ENCODE data around the gene ESF1. TPM values are rescaled to one million over a fixed set of nuclear protein-coding genes. Genes with fewer than 3 reads are reported as not detected.

ESF1 gene
- total and polyA plus RNA-seq, 10 of the 15 experiments (the other 5 are each of a cell fraction or from before 2014, with no cell fraction given): 9.2 to 36.2 (median 18.4) TPM

DNA sequence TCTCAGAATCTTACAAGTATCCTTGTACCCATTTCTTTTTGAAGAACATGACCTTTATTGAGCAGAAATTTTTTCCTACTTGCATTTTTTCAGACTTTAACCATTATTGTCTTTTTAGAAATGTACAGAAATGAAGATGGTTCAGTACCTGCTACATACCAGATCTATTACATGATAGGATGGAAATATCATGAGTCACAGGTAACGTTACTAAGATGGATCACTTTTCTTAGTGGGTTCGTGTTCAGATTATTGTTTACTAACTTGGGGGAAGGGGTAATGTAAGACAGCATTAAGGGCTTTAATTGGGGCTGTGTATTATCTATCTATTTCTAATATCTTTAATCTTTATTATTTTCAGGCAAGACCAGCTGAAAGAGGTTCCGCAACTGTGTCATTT is 32.0 kb upstream of the ESF1 start:
- no peak overlapping the region for H3K4me2 ChIP-seq (ENCODE audit: control insufficient read depth, insufficient read depth)
- H3K4me1 ChIP-seq (ENCODE audit: control insufficient read depth, insufficient read depth, low read length): no peaks in the 10 kb centered on the region; the same call in 1 of the 2 replicates
- TF ChIP-seq SMARCA5 (IDR thresholded peaks at IDR 0.05) (no peak), EZH2 (IDR thresholded peaks at IDR 0.05; ENCODE audit: borderline replicate concordance, control insufficient read depth, low read depth, low read length) (no peak), ZBED1 (IDR thresholded peaks at IDR 0.05; ENCODE audit: borderline replicate concordance) (no peak), ZNF274 (IDR thresholded peaks at IDR 0.05; ENCODE audit: insufficient read depth, insufficient read length) (no peak), NR2C2 (IDR thresholded peaks at IDR 0.05; ENCODE audit: borderline replicate concordance, control insufficient read depth, insufficient read length, low read depth) (no peak), EED (IDR thresholded peaks at IDR 0.05; ENCODE audit: low read depth) (no peak), NR2C1 (IDR thresholded peaks at IDR 0.05) (no peak), SREBF2 (IDR thresholded peaks at IDR 0.05; ENCODE audit: low read length) (no peak)
- ATAC-seq (no peak), DNase-seq (ENCODE audit: low read depth, low spot score) (no peak), FAIRE-seq (no peak)
- ChIA-PET CTCF (interaction anchor here (0.5 to 1.5 kb wide), 3 partner anchors 9 to 33 kb away, joined by 3 to 7 read pairs (median 3); no protein-coding TSS in a partner anchor), RAD21 (ENCODE audit: unreplicated experiment) (no interaction called here), POLR2A (no interaction called here), SMC1A (ENCODE audit: uncharacterized antibody, unreplicated experiment) (no interaction called here)
- H3K9me3 ChIP-seq (replicated peaks; ENCODE audit: control insufficient read depth, insufficient read depth, low read length): no peaks in the 10 kb centered on the region
- WGBS (ENCODE audit: insufficient coverage, insufficient replicate concordance, low lambda C conversion rate, missing lambda C conversion rate): 97% methylated on average over 3 of the region's 3 CpGs
- peaks cover 4 to 20% of the 10 kb centered on the region in 2 experiments for H3K36me3 ChIP-seq (ENCODE audit: control insufficient read depth in 2 of 2, insufficient read depth in 2 of 2, low read length in 1 of 2)
- in situ Hi-C loops (cut with MboI) (no loop called here), intact Hi-C loops (cut with micrococcal nuclease; ENCODE audit: unreplicated experiment) (no loop called here)
- H3K79me2 ChIP-seq (ENCODE audit: control insufficient read depth, insufficient read depth, low read length): no peaks in the 10 kb centered on the region
- H3K4me3 ChIP-seq: no peak overlapping the region
- no peak overlapping the region for H2AFZ ChIP-seq (ENCODE audit: control insufficient read depth, low read depth, low read length)
- H3K9ac ChIP-seq (ENCODE audit: control insufficient read depth, insufficient read depth, low read length): no peak overlapping the region
- H4K20me1 ChIP-seq (ENCODE audit: control insufficient read depth, insufficient read depth): no peaks in the 10 kb centered on the region
- BruUV-seq (replicated peaks): no TSS peak
- no peak overlapping the region for H3K27ac ChIP-seq (ENCODE audit: control insufficient read depth, insufficient read depth)
- H3K27me3 ChIP-seq (replicated peaks in 1 of 2; ENCODE audit: control insufficient read depth in 2 of 2, insufficient read depth in 2 of 2, low read length in 1 of 2): no peaks in the 10 kb centered on the region

- RAD21 ChIA-PET (ENCODE audit: unreplicated experiment): no interaction called here
- WGBS (ENCODE audit: insufficient coverage, insufficient replicate concordance, low lambda C conversion rate, missing lambda C conversion rate): 91% methylated on average over 4 of the region's 4 CpGs
- Histone ChIP-seq H3K4me1 (ENCODE audit: control insufficient read depth, insufficient read depth, low read length) (no peaks in the 10 kb centered on the region; the same call in 1 of the 2 replicates), H3K36me3 (ENCODE audit: control insufficient read depth in 2 of 2, insufficient read depth in 2 of 2, low read length in 1 of 2) (peaks cover 7 to 20% of the 10 kb centered on the region in 2 experiments), H3K4me3 (no peak overlapping the region), H3K9me3 (replicated peaks; ENCODE audit: control insufficient read depth, insufficient read depth, low read length) (no peaks in the 10 kb centered on the region), H3K79me2 (ENCODE audit: control insufficient read depth, insufficient read depth, low read length) (no peaks in the 10 kb centered on the region), H3K4me2 (ENCODE audit: control insufficient read depth, insufficient read depth) (no peak overlapping the region), H3K27me3 (replicated peaks in 1 of 2; ENCODE audit: control insufficient read depth in 2 of 2, insufficient read depth in 2 of 2, low read length in 1 of 2) (no peaks in the 10 kb centered on the region), H2AFZ (ENCODE audit: control insufficient read depth, low read depth, low read length) (no peak overlapping the region), H4K20me1 (ENCODE audit: control insufficient read depth, insufficient read depth) (no peaks in the 10 kb centered on the region), H3K9ac (ENCODE audit: control insufficient read depth, insufficient read depth, low read length) (no peak overlapping the region), H3K27ac (ENCODE audit: control insufficient read depth, insufficient read depth) (no peak overlapping the region)
- BruUV-seq (replicated peaks): no TSS peak
- ATAC-seq: no peak
- no peak for FAIRE-seq
- intact Hi-C loops (cut with micrococcal nuclease; ENCODE audit: unreplicated experiment): no loop called here
- CTCF ChIA-PET: interaction anchor here (0.6 kb wide), 1 partner anchor 227 kb away, joined by 3 read pairs; no protein-coding TSS in a partner anchor
- POLR2A ChIA-PET: no interaction called here
- in situ Hi-C loops (cut with MboI): no loop called here
- SMC1A ChIA-PET (ENCODE audit: uncharacterized antibody, unreplicated experiment): no interaction called here
- no peak for DNase-seq (ENCODE audit: low read depth, low spot score)
- no peak for TF ChIP-seq NFXL1 (IDR thresholded peaks at IDR 0.05; ENCODE audit: borderline replicate concordance)
- TF ChIP-seq HSF1 (IDR thresholded peaks at IDR 0.05; ENCODE audit: low read depth, low read length): no peak
- TF ChIP-seq SP1 (IDR thresholded peaks at IDR 0.05; ENCODE audit: low read depth, low read length): no peak
- no peak for TF ChIP-seq WRNIP1 (IDR thresholded peaks at IDR 0.05; ENCODE audit: borderline replicate concordance, low read depth, low read length)
- no peak for TF ChIP-seq NR2F1 (conservative IDR thresholded peaks at IDR 0.05)
- no peak for TF ChIP-seq MAX (IDR thresholded peaks at IDR 0.05; ENCODE audit: low read depth, low read length)
- TF ChIP-seq ZNF622 (IDR thresholded peaks at IDR 0.05): no peak
- TF ChIP-seq ZNF384 (IDR thresholded peaks at IDR 0.05; ENCODE audit: borderline replicate concordance, low read depth, low read length): no peak
Measured at GRCh38 chr20:13814672-13815071, 30.0 kb upstream of the ESF1 start.

Data from GM12878 (cell line).